GM19452 (cell line): ENCODE data around the gene GALNT9.
"Not testable (repeated sequence)": the region's sequence is repeated elsewhere in the genome, so short reads cannot be mapped to it uniquely, and the experiment has no call there.

Experiments used
- ATAC-seq: cut with Tn5 transposase; IDR thresholded peaks from one replicate; pipeline ENCODE4 v1.9.1; 2021; ENCODE audit not compliant: unreplicated experiment

The GALNT9 gene

GRCh38 chr12:132358241-132359225, 29.1 kb upstream of the GALNT9 start:
- ATAC-seq, result not testable (repeated sequence)

- no peak for ATAC-seq
Measured at GRCh38 chr12:132357623-132358186, 28.3 kb upstream of the GALNT9 start.

GRCh38 chr12:132356691-132357622, 27.6 kb upstream of the GALNT9 start:
- no peak for ATAC-seq

- ATAC-seq, result no peak
Measured at GRCh38 chr12:132355742-132356681, 26.6 kb upstream of the GALNT9 start.

- no peak for ATAC-seq
Measured at GRCh38 chr12:132354982-132355680, 25.7 kb upstream of the GALNT9 start.

GRCh38 chr12:132354211-132354981, 25.0 kb upstream of the GALNT9 start:
- no peak for ATAC-seq

GRCh38 chr12:132353811-132354210, 24.4 kb upstream of the GALNT9 start:
- ATAC-seq, result no peak

GRCh38 chr12:132352896-132353800, 23.8 kb upstream of the GALNT9 start:
- ATAC-seq, result no peak

GRCh38 chr12:132351751-132352495, 22.5 kb upstream of the GALNT9 start:
- ATAC-seq, result no peak

- no peak for ATAC-seq
Measured at GRCh38 chr12:132349501-132350131, 20.2 kb upstream of the GALNT9 start.

- ATAC-seq, result no peak
Measured at GRCh38 chr12:132348176-132348575, 18.8 kb upstream of the GALNT9 start.

- no peak for ATAC-seq
Measured at GRCh38 chr12:132347176-132347855, 17.9 kb upstream of the GALNT9 start.

GRCh38 chr12:132346471-132347175, 17.2 kb upstream of the GALNT9 start:
- no peak for ATAC-seq

GRCh38 chr12:132345561-132346200, 16.3 kb upstream of the GALNT9 start:
- no peak for ATAC-seq

GRCh38 chr12:132345126-132345525, 15.7 kb upstream of the GALNT9 start:
- ATAC-seq, result no peak
